ENCODE data around the gene CSH1. TPM values are rescaled to one million over a fixed set of nuclear protein-coding genes. Genes with fewer than 3 reads are reported as not detected.

Gene CSH1
- total and polyA plus RNA-seq, 2 donors (not counting 3 experiments of a cell fraction or from before 2014, with no cell fraction given): not detected

- POLR2A ChIA-PET: no interaction called here
- no peaks in the 10 kb centered on the region for H3K79me2 ChIP-seq (ENCODE audit: control insufficient read depth, insufficient read depth, low read length)
- H3K9me3 ChIP-seq (replicated peaks; ENCODE audit: control insufficient read depth, insufficient read depth, low read length): no peaks in the 10 kb centered on the region
- no peaks in the 10 kb centered on the region for H3K4me1 ChIP-seq (ENCODE audit: control insufficient read depth, extremely low read depth, insufficient read depth, low read length)
- H3K27me3 ChIP-seq (ENCODE audit: control insufficient read depth in 2 of 2, insufficient read depth in 2 of 2, low read length in 2 of 2): no peaks in the 10 kb centered on the region
- no peak for FAIRE-seq
- H3K27ac ChIP-seq (ENCODE audit: insufficient read depth, low read depth, low read length): no peak overlapping the region
- H3K4me3 ChIP-seq (replicated peaks in 1 of 3; ENCODE audit: insufficient read depth in 1 of 3, low read depth in 1 of 3, low read length in 3 of 3): no peak overlapping the region
- no TSS peak for BruUV-seq (replicated peaks)
- H3K9me1 ChIP-seq (replicated peaks; ENCODE audit: control insufficient read depth, extremely low read depth, insufficient read depth, low read length): no peaks in the 10 kb centered on the region
- H4K20me1 ChIP-seq (replicated peaks; ENCODE audit: control insufficient read depth, extremely low read depth, insufficient read depth, low read length): no peaks in the 10 kb centered on the region
- no peak for DNase-seq (ENCODE audit: low read depth, low spot score)
- dilution Hi-C loops (cut with MboI; ENCODE audit: extremely low pct_ligation_motif_present, low sequenced_read_pairs): no loop called here
- CTCF ChIA-PET: interaction anchor here (1.3 to 2.3 kb wide), 2 partner anchors 8 to 195 kb away, joined by 5 to 8 read pairs; no protein-coding TSS in a partner anchor
- no peak overlapping the region for H2AFZ ChIP-seq (ENCODE audit: low read depth, low read length)
- H3K9ac ChIP-seq (replicated peaks; ENCODE audit: extremely low read depth, insufficient read depth, low read length): no peak overlapping the region
- intact Hi-C loops (cut with micrococcal nuclease): no loop called here
- H3K36me3 ChIP-seq (ENCODE audit: control insufficient read depth in 2 of 2, extremely low read depth in 1 of 2, insufficient read depth in 2 of 2, low read length in 2 of 2): no peaks in the 10 kb centered on the region
- no peak for TF ChIP-seq POLR2AphosphoS5 (IDR thresholded peaks at IDR 0.05; ENCODE audit: insufficient read depth, low read depth, low read length)
- TF ChIP-seq EZH2 (IDR thresholded peaks at IDR 0.05; ENCODE audit: borderline replicate concordance, low read depth, low read length, severe bottlenecking): no peak
- no peak for TF ChIP-seq CTCF (IDR thresholded peaks at IDR 0.05; ENCODE audit: extremely low read depth in 1 of 2, insufficient read depth in 1 of 2, low read depth in 1 of 2, low read length in 2 of 2)
- TF ChIP-seq MAX (IDR thresholded peaks at IDR 0.05; ENCODE audit: insufficient read depth, insufficient read length): no peak
- no peak overlapping the region for H3K4me2 ChIP-seq (ENCODE audit: insufficient read depth, low read length)
Observed at GRCh38 chr17:63937920-63938319, 41.5 kb upstream of the CSH1 start.

GRCh38 chr17:63937319-63937718, 40.9 kb upstream of the CSH1 start:
- Histone ChIP-seq H3K36me3 (ENCODE audit: control insufficient read depth in 2 of 2, extremely low read depth in 1 of 2, insufficient read depth in 2 of 2, low read length in 2 of 2) (no peaks in the 10 kb centered on the region), H2AFZ (ENCODE audit: low read depth, low read length) (no peak overlapping the region), H3K4me3 (replicated peaks in 1 of 3; ENCODE audit: insufficient read depth in 1 of 3, low read depth in 1 of 3, low read length in 3 of 3) (no peak overlapping the region), H4K20me1 (replicated peaks; ENCODE audit: control insufficient read depth, extremely low read depth, insufficient read depth, low read length) (no peaks in the 10 kb centered on the region), H3K79me2 (ENCODE audit: control insufficient read depth, insufficient read depth, low read length) (no peaks in the 10 kb centered on the region), H3K9ac (replicated peaks; ENCODE audit: extremely low read depth, insufficient read depth, low read length) (no peak overlapping the region), H3K4me2 (ENCODE audit: insufficient read depth, low read length) (no peak overlapping the region), H3K27me3 (ENCODE audit: control insufficient read depth in 2 of 2, insufficient read depth in 2 of 2, low read length in 2 of 2) (no peaks in the 10 kb centered on the region), H3K27ac (ENCODE audit: insufficient read depth, low read depth, low read length) (no peak overlapping the region), H3K9me3 (replicated peaks; ENCODE audit: control insufficient read depth, insufficient read depth, low read length) (no peaks in the 10 kb centered on the region), H3K9me1 (replicated peaks; ENCODE audit: control insufficient read depth, extremely low read depth, insufficient read depth, low read length) (no peaks in the 10 kb centered on the region), H3K4me1 (ENCODE audit: control insufficient read depth, extremely low read depth, insufficient read depth, low read length) (no peaks in the 10 kb centered on the region)
- no peak for DNase-seq (ENCODE audit: low read depth, low spot score)
- ChIA-PET CTCF (interaction anchor here (1.2 to 2.3 kb wide), 3 partner anchors 9 to 196 kb away, joined by 5 to 8 read pairs (median 5); no protein-coding TSS in a partner anchor), POLR2A (interaction anchor here (0.6 kb wide), 1 partner anchor 38 kb away, joined by 3 read pairs; no protein-coding TSS in a partner anchor)
- TF ChIP-seq MYC (IDR thresholded peaks at IDR 0.05; ENCODE audit: low read depth, low read length): no peak
- no peak for TF ChIP-seq GATA2 (IDR thresholded peaks at IDR 0.05; ENCODE audit: insufficient read depth, insufficient read length, low read depth, low read length)
- no peak for TF ChIP-seq MAX (IDR thresholded peaks at IDR 0.05; ENCODE audit: insufficient read depth, insufficient read length)
- TF ChIP-seq CTCF (IDR thresholded peaks at IDR 0.05; ENCODE audit: extremely low read depth in 1 of 2, insufficient read depth in 1 of 2, low read depth in 1 of 2, low read length in 2 of 2): no peak
- TF ChIP-seq EZH2 (IDR thresholded peaks at IDR 0.05; ENCODE audit: borderline replicate concordance, low read depth, low read length, severe bottlenecking): no peak
- no peak for TF ChIP-seq POLR2A (IDR thresholded peaks at IDR 0.05; ENCODE audit: low read depth, low read length)
- no peak for TF ChIP-seq JUN (IDR thresholded peaks at IDR 0.05; ENCODE audit: borderline replicate concordance, insufficient read depth, insufficient read length, low read depth)
- TF ChIP-seq FOS (IDR thresholded peaks at IDR 0.05; ENCODE audit: borderline replicate concordance, insufficient read depth, low read length): no peak
- TF ChIP-seq POLR2AphosphoS5 (IDR thresholded peaks at IDR 0.05; ENCODE audit: insufficient read depth, low read depth, low read length): no peak
- BruUV-seq (replicated peaks): no TSS peak
- FAIRE-seq: no peak
- dilution Hi-C loops (cut with MboI; ENCODE audit: extremely low pct_ligation_motif_present, low sequenced_read_pairs): no loop called here
- intact Hi-C loops (cut with micrococcal nuclease): no loop called here
